PC-9 (cell line): Measurements from ENCODE around the gene CEP55.

Experiments used
- EZH2 ChIP-seq: fragments of 200-600 bp; sonication (generic); IDR thresholded peaks from 2 replicates; pipeline ENCODE4 v1.8.0; 2017; ENCODE audit warnings: antibody characterized with exemption, low read depth
- TF ChIP-seq, protein P1 (sequence below): fragments of 200-600 bp; sonication (generic); conservative IDR thresholded peaks from 2 replicates; pipeline ENCODE4 v1.6.1; 2017; ENCODE audit warnings: mixed run types, antibody characterized with exemption, mild to moderate bottlenecking, moderate library complexity

DNA sequence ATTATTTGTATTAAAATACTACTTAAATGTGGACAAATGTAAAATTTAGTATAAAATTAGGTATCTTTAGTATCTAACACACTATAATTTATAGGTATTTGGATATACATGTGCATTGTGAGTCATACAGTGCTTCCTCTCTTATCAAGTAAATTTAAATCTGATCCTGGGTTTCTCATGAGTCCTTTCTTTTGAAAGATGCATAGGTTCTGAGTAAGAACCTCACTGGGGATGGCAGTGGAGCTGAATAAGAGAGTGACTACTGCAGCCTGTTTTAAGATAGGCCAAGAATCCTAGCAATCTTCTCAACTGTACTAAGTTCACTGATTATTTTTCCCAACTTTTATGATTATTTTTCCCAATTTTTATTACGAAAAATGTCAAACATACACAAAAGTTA is 16.2 kb downstream of the CEP55 start:
- TF ChIP-seq, protein P1, sequence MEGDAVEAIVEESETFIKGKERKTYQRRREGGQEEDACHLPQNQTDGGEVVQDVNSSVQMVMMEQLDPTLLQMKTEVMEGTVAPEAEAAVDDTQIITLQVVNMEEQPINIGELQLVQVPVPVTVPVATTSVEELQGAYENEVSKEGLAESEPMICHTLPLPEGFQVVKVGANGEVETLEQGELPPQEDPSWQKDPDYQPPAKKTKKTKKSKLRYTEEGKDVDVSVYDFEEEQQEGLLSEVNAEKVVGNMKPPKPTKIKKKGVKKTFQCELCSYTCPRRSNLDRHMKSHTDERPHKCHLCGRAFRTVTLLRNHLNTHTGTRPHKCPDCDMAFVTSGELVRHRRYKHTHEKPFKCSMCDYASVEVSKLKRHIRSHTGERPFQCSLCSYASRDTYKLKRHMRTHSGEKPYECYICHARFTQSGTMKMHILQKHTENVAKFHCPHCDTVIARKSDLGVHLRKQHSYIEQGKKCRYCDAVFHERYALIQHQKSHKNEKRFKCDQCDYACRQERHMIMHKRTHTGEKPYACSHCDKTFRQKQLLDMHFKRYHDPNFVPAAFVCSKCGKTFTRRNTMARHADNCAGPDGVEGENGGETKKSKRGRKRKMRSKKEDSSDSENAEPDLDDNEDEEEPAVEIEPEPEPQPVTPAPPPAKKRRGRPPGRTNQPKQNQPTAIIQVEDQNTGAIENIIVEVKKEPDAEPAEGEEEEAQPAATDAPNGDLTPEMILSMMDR: no peak
- no peak for TF ChIP-seq EZH2
